K562 (cell line): ENCODE results near the gene SMYD2. TPM values are rescaled to one million over a fixed set of nuclear protein-coding genes. Genes with fewer than 3 reads are reported as not detected.

Source experiments
- EHMT2 ChIP-seq: fragments of 450-650 bp; IDR thresholded peaks from 2 replicates; pipeline ENCODE4 v1.6.1; 2018; ENCODE audit warnings: antibody characterized with exemption
- ESRRA ChIP-seq: fragments of 450-650 bp; IDR thresholded peaks from 2 replicates; pipeline ENCODE4 v1.6.1; 2014; ENCODE audit warnings: low read depth, mild to moderate bottlenecking, moderate library complexity, borderline replicate concordance
- ESRRB ChIP-seq: fragments of 250-450 bp; sonication (Bioruptor Pico); IDR thresholded peaks from 2 replicates; pipeline ENCODE4 v1.5.0; 2020; ENCODE audit warnings: mild to moderate bottlenecking, moderate library complexity, borderline replicate concordance
- HBP1 ChIP-seq: fragments of 450-650 bp; formaldehyde crosslinking; IDR thresholded peaks from 2 replicates; pipeline ENCODE4 v1.4.0; 2022; ENCODE audit warnings: missing genetic modification characterization
- MAZ ChIP-seq, 2 experiments: fragments of 450-650 bp in 1 of 2; sonication (generic) in 1 of 2; formaldehyde crosslinking; IDR thresholded peaks in 1 of 2; conservative IDR thresholded peaks in 1 of 2; 2 replicates each; pipeline versions ENCODE4 v1.4.0 to v1.5.0; 2020; ENCODE audit warnings: mild to moderate bottlenecking in 1 of 2, missing genetic modification reagents in 1 of 2
- REST ChIP-seq, 2 experiments: fragments of 450-650 bp; formaldehyde crosslinking in 1 of 2; IDR thresholded peaks; 2 replicates each; pipeline versions ENCODE4 v1.4.0 to v1.6.1; 2014 to 2020; ENCODE audit warnings: mild to moderate bottlenecking in 2 of 2, borderline replicate concordance in 1 of 2, low read depth in 1 of 2
- ZBTB11 ChIP-seq, 3 experiments: fragments of 200-800 bp in 1 of 3; fragments of 250-450 bp in 1 of 3; fragments of 450-650 bp in 1 of 3; sonication (Bioruptor Pico) in 1 of 3; sonication (Bioruptor generic) in 1 of 3; formaldehyde crosslinking in 1 of 3; IDR thresholded peaks; 2 replicates each; pipeline versions ENCODE4 v1.6.1 to v1.8.0; 2016 to 2022; ENCODE audit warnings: mild to moderate bottlenecking in 2 of 3, missing genetic modification characterization in 2 of 3, missing compliant biosample characterization in 1 of 3, moderate library complexity in 1 of 3
- ZFP36 ChIP-seq: fragments of 150-350 bp; IDR thresholded peaks from 2 replicates; pipeline ENCODE4 v1.6.1; 2018; ENCODE audit warnings: low read length, low read depth; ENCODE audit not compliant: partially characterized antibody
- ZNF512 ChIP-seq: IDR thresholded peaks from 2 replicates; pipeline ENCODE4 v1.6.1; 2016; ENCODE audit warnings: missing genetic modification characterization, missing compliant biosample characterization
- polyA plus RNA-seq, 8 experiments: library from polyadenylated mRNA; depleted of rRNA in 4 of 8; stranded (reverse) in 5 of 8; unstranded in 3 of 8; fragments of >200 nt; fragmentation: Nextera tagmentation in 2 of 8; fragmentation: Illumina TruSeq in 1 of 8; extraction: Ambion mirVana in 2 of 8; extraction: Trizol in 1 of 8; gene quantifications; 2 replicates each; pipeline versions ENCODE4 v1.2.1 to v1.2.3, GENCODE V29; 2011 to 2014; ENCODE audit warnings: inconsistent platforms in 1 of 8, missing spikeins in 1 of 8
- total RNA-seq, 7 experiments: library from RNA; depleted of rRNA in 6 of 7; stranded (reverse); fragments of >200 nt in 6 of 7; fragmentation: Illumina TruSeq in 2 of 7; extraction: Trizol in 2 of 7; gene quantifications; 2 replicates each; pipeline versions ENCODE4 v1.2.1 to v1.2.3, GENCODE V29; 2011 to 2021; ENCODE audit warnings: low replicate concordance in 1 of 7

SMYD2 gene
- total and polyA plus RNA-seq, 9 of the 15 experiments (the other 6 are each of a cell fraction or from before 2014, with no cell fraction given) = 13.8 to 81.3 (median 39.9) TPM

GRCh38 chr1:214261206-214262123 lies 19.5 kb upstream of the SMYD2 start (continued):
- TF ChIP-seq REST (IDR thresholded peaks at IDR 0.05; ENCODE audit: borderline replicate concordance) (peak; percentile 78), REST (CRISPR knock-in tag; IDR thresholded peaks at IDR 0.05; ENCODE audit: low read depth) (no peak), ZNF512 (tag) (no peak), HBP1 (CRISPR knock-in tag) (no peak), ZBTB11 (CRISPR knock-in tag; IDR thresholded peaks at IDR 0.05) (no peak), ESRRA (no peak), ZFP36 (peak; percentile 51), EHMT2 (no peak), ESRRB (CRISPR knock-in tag) (no peak), MAZ (CRISPR knock-in tag; conservative IDR thresholded peaks at IDR 0.05 in 1 of 2, IDR thresholded peaks at IDR 0.05 in 1 of 2) (peak in 1 of 2 experiments; percentile 39; a peak in 1 of 4 replicates)
